OCI-LY3 (cell line): ENCODE results near the gene BATF2.
A peak's percentile ranks its signal among the peaks of the same experiment; 100 is the strongest.

Experiments used
- H2AFZ ChIP-seq: fragments of 200-600, 300-600 bp; shearing (Covaris generic); 2 replicates; pipeline ENCODE4 v1.6.0; 2014; ENCODE audit warnings: antibody characterized with exemption, low read depth, low read length
- H3K27ac ChIP-seq: fragments of 200-600, 300-600 bp; sonication (generic); 2 replicates; pipeline ENCODE4 v1.5.1; 2014; ENCODE audit warnings: mild to moderate bottlenecking, low read length, moderate library complexity, mixed read lengths
- H3K27me3 ChIP-seq: fragments of 200-600, 300-600 bp; sonication (generic); 2 replicates; pipeline ENCODE4 v1.6.1; 2014; ENCODE audit warnings: low read depth, low read length, mixed read lengths
- H3K36me3 ChIP-seq: fragments of 200-600, 300-600 bp; sonication (generic); replicated peaks from 2 replicates; pipeline ENCODE3; 2014; ENCODE audit warnings: low read depth, low read length, mixed read lengths
- H3K4me1 ChIP-seq: fragments of 300-600, 200-600 bp; sonication (generic); 2 replicates; pipeline ENCODE4 v1.6.1; 2014; ENCODE audit warnings: low read length, mixed read lengths
- H3K4me2 ChIP-seq: fragments of 200-600, 300-600 bp; sonication (generic); 2 replicates; pipeline ENCODE4 v1.6.1; 2014; ENCODE audit warnings: low read length, mixed read lengths
- H3K4me3 ChIP-seq: fragments of 300-600, 200-600 bp; sonication (generic); 2 replicates; pipeline ENCODE4 v1.5.1; 2014; ENCODE audit warnings: antibody characterized with exemption, mild to moderate bottlenecking, low read length, moderate library complexity
- H3K79me2 ChIP-seq: fragments of 300-600, 200-600 bp; shearing (Covaris generic); 2 replicates; pipeline ENCODE4 v1.6.1; 2014; ENCODE audit warnings: mild to moderate bottlenecking, low read length, mixed read lengths
- H3K9ac ChIP-seq: fragments of 300-600, 200-600 bp; shearing (Covaris generic); 2 replicates; pipeline ENCODE4 v1.6.0; 2014; ENCODE audit warnings: mild to moderate bottlenecking, low read length, moderate library complexity
- H3K9me3 ChIP-seq: fragments of 200-600, 300-600 bp; shearing (Covaris generic); 2 replicates; pipeline ENCODE4 v1.6.1; 2014; ENCODE audit warnings: low read length, mixed read lengths; ENCODE audit not compliant: insufficient read depth
- H4K20me1 ChIP-seq: fragments of 200-600, 300-600 bp; sonication (generic); 2 replicates; pipeline ENCODE4 v1.6.1; 2016; ENCODE audit warnings: low read length, mixed read lengths; ENCODE audit not compliant: insufficient read depth
- EZH2phosphoT487 ChIP-seq: fragments of 200-600 bp; shearing (Covaris generic); IDR thresholded peaks from 2 replicates; pipeline ENCODE4 v1.6.1; 2018; ENCODE audit warnings: antibody characterized with exemption, mixed run types, low read depth
- TF ChIP-seq, protein P1 (sequence below): fragments of 200-600, 300-600 bp; sonication (generic); IDR thresholded peaks from 2 replicates; pipeline ENCODE4 v1.5.1; 2014; ENCODE audit warnings: antibody characterized with exemption, low read length, low read depth

BATF2 gene

DNA sequence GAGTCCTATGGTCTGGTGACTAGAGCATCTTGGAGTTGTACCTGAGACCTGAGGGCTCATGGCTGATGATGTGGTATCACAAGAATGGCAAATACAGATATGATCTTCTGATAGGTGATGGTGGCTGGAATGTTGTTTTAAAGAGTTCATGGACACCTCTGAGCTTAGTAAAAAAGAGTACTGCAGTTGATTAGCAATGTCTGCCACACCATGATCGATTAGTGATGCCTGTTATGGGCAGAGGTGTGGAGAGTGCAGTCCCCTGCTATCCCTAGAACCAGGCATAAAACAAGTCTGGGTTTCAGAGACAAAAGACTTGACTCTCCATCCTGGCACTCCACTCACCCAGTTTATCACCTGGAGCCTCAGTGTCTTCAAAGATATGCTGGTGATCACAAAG is 1.4 kb upstream of the BATF2 start:
- Histone ChIP-seq H3K4me3 (no peak overlapping the region), H3K27me3 (peaks cover 7% of the 10 kb centered on the region; the same call in 1 of the 2 replicates), H3K79me2 (no peaks in the 10 kb centered on the region), H3K9ac (no peak overlapping the region), H3K4me1 (peaks cover 10% of the 10 kb centered on the region), H3K9me3 (no peaks in the 10 kb centered on the region), H3K36me3 (no peaks in the 10 kb centered on the region), H4K20me1 (no peaks in the 10 kb centered on the region), H3K4me2 (no peak overlapping the region), H2AFZ (no peak overlapping the region), H3K27ac (no peak overlapping the region)
- TF ChIP-seq EZH2phosphoT487: no peak
- TF ChIP-seq, protein P1, sequence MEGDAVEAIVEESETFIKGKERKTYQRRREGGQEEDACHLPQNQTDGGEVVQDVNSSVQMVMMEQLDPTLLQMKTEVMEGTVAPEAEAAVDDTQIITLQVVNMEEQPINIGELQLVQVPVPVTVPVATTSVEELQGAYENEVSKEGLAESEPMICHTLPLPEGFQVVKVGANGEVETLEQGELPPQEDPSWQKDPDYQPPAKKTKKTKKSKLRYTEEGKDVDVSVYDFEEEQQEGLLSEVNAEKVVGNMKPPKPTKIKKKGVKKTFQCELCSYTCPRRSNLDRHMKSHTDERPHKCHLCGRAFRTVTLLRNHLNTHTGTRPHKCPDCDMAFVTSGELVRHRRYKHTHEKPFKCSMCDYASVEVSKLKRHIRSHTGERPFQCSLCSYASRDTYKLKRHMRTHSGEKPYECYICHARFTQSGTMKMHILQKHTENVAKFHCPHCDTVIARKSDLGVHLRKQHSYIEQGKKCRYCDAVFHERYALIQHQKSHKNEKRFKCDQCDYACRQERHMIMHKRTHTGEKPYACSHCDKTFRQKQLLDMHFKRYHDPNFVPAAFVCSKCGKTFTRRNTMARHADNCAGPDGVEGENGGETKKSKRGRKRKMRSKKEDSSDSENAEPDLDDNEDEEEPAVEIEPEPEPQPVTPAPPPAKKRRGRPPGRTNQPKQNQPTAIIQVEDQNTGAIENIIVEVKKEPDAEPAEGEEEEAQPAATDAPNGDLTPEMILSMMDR: no peak

DNA sequence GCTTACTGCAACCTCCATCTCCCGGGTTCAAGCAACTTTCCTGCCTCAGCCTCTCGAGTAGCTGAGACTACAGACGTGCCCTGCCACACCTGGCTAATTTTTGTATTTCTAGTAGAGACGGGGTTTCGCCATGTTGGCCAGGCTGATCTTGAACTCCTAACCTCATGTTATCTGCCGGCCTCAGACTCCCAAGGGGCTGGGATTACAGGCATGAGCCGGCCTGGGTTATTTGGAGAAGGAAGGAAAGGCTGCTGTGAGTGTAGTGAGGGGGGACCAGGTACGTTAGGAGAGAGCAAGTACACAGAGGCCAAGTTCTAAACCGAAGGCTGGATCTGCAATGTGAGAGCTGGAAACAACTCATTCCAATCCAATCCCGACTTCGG is 453 bp downstream of the BATF2 start:
- TF ChIP-seq, protein P1: no peak
- no peak for TF ChIP-seq EZH2phosphoT487
- Histone ChIP-seq H3K4me1 (peaks cover 12% of the 10 kb centered on the region), H3K36me3 (no peaks in the 10 kb centered on the region), H3K4me2 (peak overlapping the region; percentile 48), H3K4me3 (peak overlapping the region; percentile 25; the same call in 1 of the 2 replicates), H3K9ac (no peak overlapping the region), H4K20me1 (no peaks in the 10 kb centered on the region), H2AFZ (peak overlapping the region; percentile 48), H3K9me3 (no peaks in the 10 kb centered on the region), H3K27ac (no peak overlapping the region), H3K79me2 (no peaks in the 10 kb centered on the region), H3K27me3 (peaks cover 7% of the 10 kb centered on the region; the same call in 1 of the 2 replicates)

DNA sequence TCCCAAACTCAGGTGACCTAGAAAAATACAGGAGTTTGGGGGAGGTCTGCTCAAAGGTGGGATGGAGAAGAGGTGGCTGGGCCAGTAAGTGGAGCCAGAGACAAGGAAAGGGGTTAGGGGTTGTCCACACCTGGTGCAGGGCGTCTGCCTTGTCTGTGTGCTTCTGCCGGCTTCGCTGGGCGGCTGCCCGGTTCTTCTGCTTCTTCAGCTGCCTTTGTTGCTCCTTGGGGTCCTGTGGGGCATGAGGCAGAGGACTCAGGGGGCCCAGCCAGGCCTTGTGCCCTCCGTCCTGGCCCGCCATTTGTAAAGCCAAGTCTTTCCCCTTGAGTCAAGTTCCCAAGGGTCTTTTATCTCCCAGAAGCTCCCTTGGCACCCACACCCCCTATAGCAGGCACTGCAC is 2.5 kb downstream of the BATF2 start:
- Histone ChIP-seq H3K27ac (no peak overlapping the region), H3K79me2 (no peaks in the 10 kb centered on the region), H3K9ac (no peak overlapping the region), H3K4me1 (peaks cover 27% of the 10 kb centered on the region), H3K4me3 (no peak overlapping the region), H3K4me2 (no peak overlapping the region), H3K27me3 (peaks cover 7% of the 10 kb centered on the region; the same call in 1 of the 2 replicates), H3K36me3 (no peaks in the 10 kb centered on the region), H2AFZ (no peak overlapping the region), H4K20me1 (no peaks in the 10 kb centered on the region), H3K9me3 (no peaks in the 10 kb centered on the region)
- TF ChIP-seq, protein P1: no peak
- TF ChIP-seq EZH2phosphoT487: no peak

DNA sequence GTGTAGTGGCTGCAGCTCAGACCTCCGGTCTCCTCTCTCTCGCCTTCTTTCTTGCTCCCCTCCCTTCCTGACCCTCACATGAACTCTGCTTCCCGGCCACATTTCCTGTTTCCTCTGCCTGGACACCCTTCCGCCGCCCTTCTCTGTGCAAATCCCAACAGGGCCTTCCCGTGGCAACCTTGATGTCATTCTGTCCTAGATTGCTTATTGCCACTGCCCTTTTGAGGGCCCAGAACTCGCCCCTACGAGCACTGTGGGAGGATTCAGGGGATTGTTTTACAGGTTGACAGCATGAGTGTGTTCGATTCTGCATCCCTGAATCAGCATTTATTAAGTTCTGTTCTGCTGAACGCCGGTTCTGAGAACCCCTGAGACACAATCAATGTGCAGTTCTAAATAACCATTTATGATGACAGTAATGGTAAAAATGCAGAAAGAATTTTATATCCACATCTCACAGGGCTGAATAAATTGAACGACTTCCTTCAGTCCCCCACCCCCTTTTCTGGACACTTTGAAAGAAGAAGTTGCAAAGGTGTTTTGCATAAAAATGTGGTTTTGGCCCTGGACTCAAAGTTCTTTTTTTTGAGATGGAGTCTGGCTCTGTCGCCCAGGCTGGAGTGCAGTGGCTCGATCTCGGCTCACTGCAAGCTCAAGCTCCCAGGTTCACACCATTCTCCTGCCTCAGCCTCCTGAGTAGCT is 6.4 kb downstream of the BATF2 start:
- Histone ChIP-seq H3K9me3 (no peaks in the 10 kb centered on the region), H3K4me1 (peaks cover 21% of the 10 kb centered on the region), H3K36me3 (no peaks in the 10 kb centered on the region), H3K27ac (no peak overlapping the region), H3K79me2 (no peaks in the 10 kb centered on the region), H2AFZ (peak overlapping the region; percentile 12), H3K27me3 (peaks cover 7% of the 10 kb centered on the region; the same call in 1 of the 2 replicates), H3K9ac (no peak overlapping the region; the same call in 1 of the 2 replicates), H3K4me3 (peak overlapping the region; percentile 8; the same call in 1 of the 2 replicates), H3K4me2 (peak overlapping the region; percentile 50), H4K20me1 (no peaks in the 10 kb centered on the region)
- TF ChIP-seq EZH2phosphoT487: no peak
- TF ChIP-seq, protein P1: no peak
